Activated naive CD4-positive, alpha-beta T cell treated with anti-CD3 and anti-CD28 coated beads, Interleukin-2, amount 50 U/mL, for 72 hours (primary cell): ENCODE results near the gene TRIM54. TPM values are rescaled to one million over a fixed set of nuclear protein-coding genes. Genes with fewer than 3 reads are reported as not detected.
A peak's percentile ranks its signal among the peaks of the same experiment; 100 is the strongest.
"Not testable (repeated sequence)": the region's sequence is repeated elsewhere in the genome, so short reads cannot be mapped to it uniquely, and the experiment has no call there.

Source experiments
- ATAC-seq, 2 donors: fragments of 150-1000 bp; cut with Tn5 transposase; 2 replicates each; pipeline ENCODE4 v1.10.0; 2021; ENCODE audit warnings: mild to moderate bottlenecking in 2 of 2, moderate library complexity in 2 of 2
- DNase-seq, 2 donors: peaks; one replicate each; pipeline ENCODE4 v3.0.0; 2021 to 2022; ENCODE audit warnings: low spot score in 2 of 2
- H3K27ac Mint-ChIP-seq, 2 donors: one replicate each; pipeline ENCODE4 v1.8.0; 2022; ENCODE audit warnings: mild to moderate bottlenecking in 2 of 2, mixed read lengths in 2 of 2
- H3K36me3 Mint-ChIP-seq, 2 donors: one replicate each; pipeline ENCODE4 v1.8.0; 2022; ENCODE audit warnings: mixed read lengths in 2 of 2
- H3K9me3 Mint-ChIP-seq, 2 donors: one replicate each; pipeline ENCODE4 v1.8.0; 2022; ENCODE audit warnings: mixed read lengths in 2 of 2
- total RNA-seq, 2 donors: library from RNA; stranded (reverse); gene quantifications; one replicate each; pipeline ENCODE4 v1.2.3, GENCODE V29; 2022

TRIM54 gene
- total RNA-seq, 2 donors from 2014 or later, result not detected

GRCh38 chr2:27270670-27271069, 11.6 kb upstream of the TRIM54 start:
- Mint-ChIP-seq H3K9me3 (no peaks in the 10 kb centered on the region), H3K36me3 (no peaks in the 10 kb centered on the region), H3K27ac (no peak overlapping the region)
- ATAC-seq (no peak), DNase-seq (no peak)

DNA sequence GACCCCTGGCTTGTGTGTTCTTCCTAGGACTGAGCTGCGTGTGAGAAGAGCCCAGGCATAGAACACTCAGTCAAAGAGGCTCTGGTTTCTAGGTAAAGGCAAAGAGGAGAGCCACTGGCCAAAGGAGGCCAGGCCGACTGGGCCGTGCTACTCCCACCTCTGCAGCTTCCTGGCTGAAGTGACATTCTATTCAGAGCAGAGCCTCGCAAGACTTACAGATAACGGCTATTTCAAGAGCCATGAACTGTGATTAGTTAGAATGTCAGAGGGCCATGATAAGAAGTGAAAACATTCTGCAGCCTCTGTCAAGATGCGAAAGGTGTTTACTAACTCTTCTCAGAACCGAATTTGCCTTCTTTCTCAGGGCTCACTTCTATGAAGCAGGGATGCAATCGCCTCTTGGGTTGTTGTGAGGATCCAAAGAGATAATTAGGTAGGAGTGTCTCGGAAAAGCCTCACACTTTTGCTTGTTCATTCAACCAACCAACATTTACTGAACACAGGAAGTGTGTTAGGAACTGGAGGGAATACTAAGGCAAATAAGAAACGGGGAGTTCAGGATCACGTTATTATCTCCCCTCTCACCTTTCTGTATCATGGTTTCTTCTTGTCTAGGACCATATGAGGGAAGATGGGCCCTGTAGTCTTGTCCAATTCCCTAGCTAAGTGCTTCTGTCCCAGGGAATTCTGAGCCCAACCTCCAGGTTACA, 10.4 kb upstream of the TRIM54 start:
- ATAC-seq (no peak), DNase-seq (no peak)
- Mint-ChIP-seq H3K36me3 (no peaks in the 10 kb centered on the region), H3K9me3 (no peaks in the 10 kb centered on the region), H3K27ac (no peak overlapping the region)

DNA sequence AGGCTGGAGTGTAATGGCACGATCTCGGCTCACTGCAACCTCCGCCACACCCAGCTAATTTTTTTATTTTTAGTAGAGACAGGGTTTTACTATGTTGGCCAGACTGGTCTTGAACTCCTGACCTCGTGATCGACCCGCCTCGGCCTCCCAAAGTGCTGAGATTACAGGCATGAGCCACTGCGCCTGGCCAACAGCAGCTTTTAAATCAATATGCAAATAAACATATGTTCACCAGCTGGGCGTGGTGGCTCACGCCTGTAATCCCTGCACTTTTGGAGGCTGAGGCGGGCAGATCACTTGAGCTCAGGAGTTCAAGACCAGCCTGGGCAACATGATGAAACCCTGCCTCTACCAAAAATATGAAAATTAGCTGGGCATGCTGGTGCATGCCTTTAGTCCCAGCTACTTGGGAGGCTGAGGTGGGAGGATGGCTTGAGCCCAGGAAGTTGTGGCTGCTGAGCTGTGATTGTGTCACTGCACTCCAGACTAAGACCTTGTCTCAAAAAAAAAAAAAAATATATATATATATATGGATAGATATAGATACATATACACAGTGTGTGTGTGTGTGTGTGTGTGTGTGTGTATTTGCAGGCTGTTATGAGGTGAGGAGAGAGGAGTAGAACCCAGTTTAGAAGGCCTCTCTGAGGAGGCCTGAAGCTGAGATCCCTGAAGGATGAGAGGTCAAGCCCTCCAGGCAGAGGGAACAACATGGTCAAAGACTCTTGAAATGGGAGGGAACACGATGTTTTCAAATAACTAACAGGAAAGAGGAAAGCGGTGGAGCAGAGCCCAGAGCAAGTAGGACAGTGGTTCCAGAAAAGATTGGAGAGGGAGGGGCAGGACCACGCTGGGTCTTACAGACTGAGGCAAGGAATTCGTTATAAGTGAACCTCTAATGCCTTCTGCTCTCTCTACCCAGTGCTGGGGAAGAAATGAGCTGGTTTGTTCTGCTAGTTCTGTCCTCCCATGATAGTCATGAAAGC, 9.4 kb upstream of the TRIM54 start:
- ATAC-seq, result peak in 1 of 2 donors; percentile 31
- H3K9me3 Mint-ChIP-seq, H3K27ac Mint-ChIP-seq, H3K36me3 Mint-ChIP-seq, DNase-seq: not testable (repeated sequence)

GRCh38 chr2:27275211-27276150, 6.7 kb upstream of the TRIM54 start, which contains the start of gene DNAJC5G:
Gene DNAJC5G (plus strand): TSS chr2:27275433. CDS start chr2:27276729, 1,296 bp downstream.
- no peaks in the 10 kb centered on the region for H3K36me3 Mint-ChIP-seq

GRCh38 chr2:27278010-27278409, 4.2 kb upstream of the TRIM54 start:
- Mint-ChIP-seq H3K27ac (no peak overlapping the region), H3K36me3 (no peaks in the 10 kb centered on the region), H3K9me3 (no peaks in the 10 kb centered on the region)
- no peak for ATAC-seq
- DNase-seq, result no peak

More at GRCh38 chr2:27275211-27276150, 6.7 kb upstream of the TRIM54 start, which contains the start of gene DNAJC5G:
- no peak for ATAC-seq
- DNase-seq, result no peak
- H3K27ac Mint-ChIP-seq, result no peak within 1 kb of the TSS
- H3K9me3 Mint-ChIP-seq, result no peaks in the 10 kb centered on the region

GRCh38 chr2:27280826-27281225, 1.4 kb upstream of the TRIM54 start:
- ATAC-seq (no peak), DNase-seq (no peak)
- H3K36me3 Mint-ChIP-seq, result no peaks in the 10 kb centered on the region
- H3K9me3 Mint-ChIP-seq, result no peaks in the 10 kb centered on the region
- H3K27ac Mint-ChIP-seq, result no peak overlapping the region

DNA sequence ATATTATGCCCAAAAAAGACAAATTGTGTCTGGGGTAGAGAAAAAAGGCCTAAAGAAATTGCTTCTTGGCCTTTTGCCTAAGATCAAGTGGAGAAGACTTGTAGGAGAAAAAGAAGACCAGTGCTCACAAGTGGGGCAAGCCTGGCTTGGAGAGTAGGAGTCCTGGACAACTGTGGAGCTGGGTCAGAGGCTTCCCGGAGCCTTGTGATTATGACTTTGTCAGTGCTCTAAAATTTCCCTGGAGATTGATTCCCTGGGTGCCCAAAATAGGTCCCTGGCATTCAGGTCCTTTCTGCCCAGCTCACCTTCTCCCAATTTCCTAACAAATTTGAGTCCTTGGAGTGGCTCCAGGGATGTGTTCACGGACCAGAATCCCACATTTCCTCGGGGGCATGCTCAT, 787 bp upstream of the TRIM54 start:
- Mint-ChIP-seq H3K9me3 (no peaks in the 10 kb centered on the region), H3K27ac (no peak overlapping the region), H3K36me3 (no peaks in the 10 kb centered on the region)
- DNase-seq, result no peak
- ATAC-seq, result no peak

GRCh38 chr2:27282892-27283291, 663 bp downstream of the TRIM54 start:
- DNase-seq, result no peak
- H3K36me3 Mint-ChIP-seq, result no peaks in the 10 kb centered on the region
- no peaks in the 10 kb centered on the region for H3K9me3 Mint-ChIP-seq

DNA sequence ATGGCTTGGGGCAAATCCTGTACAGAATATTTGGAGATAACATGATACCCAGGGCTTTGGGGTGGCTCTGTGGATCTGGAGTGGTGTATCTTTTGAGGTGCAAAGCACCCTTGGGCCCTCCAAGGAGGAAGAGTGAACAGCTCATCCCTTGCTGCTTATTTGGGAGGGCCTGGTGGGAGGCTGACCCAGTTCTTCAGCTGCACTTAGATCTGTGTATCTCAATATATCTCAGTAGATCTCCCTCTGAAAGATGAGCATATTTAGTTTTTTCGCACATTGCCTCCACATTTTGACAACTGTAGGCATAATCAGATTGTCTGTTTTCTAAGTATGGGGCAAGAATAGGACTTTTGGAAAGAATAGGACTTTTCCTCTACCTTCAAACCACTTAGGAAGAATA, 2.8 kb downstream of the TRIM54 start:
- no peak for ATAC-seq
- Mint-ChIP-seq H3K27ac (no peak overlapping the region), H3K36me3 (no peaks in the 10 kb centered on the region), H3K9me3 (no peaks in the 10 kb centered on the region)
- no peak for DNase-seq

More at GRCh38 chr2:27282892-27283291, 663 bp downstream of the TRIM54 start:
- ATAC-seq, result no peak
- H3K27ac Mint-ChIP-seq, result no peak overlapping the region

GRCh38 chr2:27285481-27285880, 3.3 kb downstream of the TRIM54 start:
- Mint-ChIP-seq H3K9me3 (no peaks in the 10 kb centered on the region), H3K27ac (no peak overlapping the region), H3K36me3 (no peaks in the 10 kb centered on the region)
- DNase-seq (no peak), ATAC-seq (no peak)

DNA sequence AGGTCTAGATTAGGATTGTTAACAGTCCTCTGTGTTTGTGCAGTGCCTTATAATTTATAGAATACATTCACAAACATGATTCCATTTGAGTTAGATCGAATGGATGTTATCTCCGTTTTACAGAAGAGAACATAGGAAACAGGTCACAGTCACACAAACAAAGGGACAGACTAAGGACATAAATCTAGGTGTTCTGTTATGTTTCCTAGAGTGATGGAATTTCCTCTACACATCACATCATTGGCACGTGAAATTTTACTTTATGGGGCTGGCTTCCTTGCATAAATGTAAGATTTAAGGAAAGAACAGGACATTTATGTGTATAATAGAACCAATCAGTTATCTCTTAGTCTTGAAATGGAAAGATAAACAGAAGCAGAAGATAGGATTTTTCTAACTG, 6.4 kb downstream of the TRIM54 start:
- ATAC-seq (no peak), DNase-seq (no peak)
- Mint-ChIP-seq H3K36me3 (no peaks in the 10 kb centered on the region), H3K27ac (no peak overlapping the region), H3K9me3 (no peaks in the 10 kb centered on the region)

GRCh38 chr2:27290549-27290948, 8.3 kb downstream of the TRIM54 start:
- ATAC-seq (no peak), DNase-seq (no peak)
- no peaks in the 10 kb centered on the region for H3K9me3 Mint-ChIP-seq
- no peaks in the 10 kb centered on the region for H3K36me3 Mint-ChIP-seq
- no peak overlapping the region for H3K27ac Mint-ChIP-seq

GRCh38 chr2:27291865-27292264, 9.6 kb downstream of the TRIM54 start:
- no peaks in the 10 kb centered on the region for H3K9me3 Mint-ChIP-seq
- H3K27ac Mint-ChIP-seq, result no peak overlapping the region
- ATAC-seq, result no peak
- no peak for DNase-seq
- no peaks in the 10 kb centered on the region for H3K36me3 Mint-ChIP-seq

DNA sequence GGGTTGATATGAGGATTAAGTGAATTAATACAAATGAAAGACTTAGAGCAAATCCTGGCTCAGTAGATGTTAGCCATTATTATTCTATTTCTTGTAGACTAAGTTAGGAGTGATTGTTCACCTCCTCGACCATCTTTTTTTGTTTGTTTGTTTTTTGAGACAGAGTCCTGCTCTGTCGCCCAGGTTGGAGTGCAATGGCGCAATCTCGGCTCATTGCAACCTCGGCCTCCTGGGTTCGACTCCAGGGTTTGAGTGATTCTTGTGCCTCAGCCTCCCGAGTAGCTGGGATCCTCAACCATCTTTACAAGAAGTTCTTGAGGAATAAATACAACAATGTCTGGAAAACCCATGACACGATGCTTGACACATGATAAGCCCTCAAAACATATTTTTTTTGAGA, 12.7 kb downstream of the TRIM54 start:
- no peaks in the 10 kb centered on the region for H3K9me3 Mint-ChIP-seq
- ATAC-seq (no peak), DNase-seq (no peak)
- no peaks in the 10 kb centered on the region for H3K36me3 Mint-ChIP-seq
- no peak overlapping the region for H3K27ac Mint-ChIP-seq

DNA sequence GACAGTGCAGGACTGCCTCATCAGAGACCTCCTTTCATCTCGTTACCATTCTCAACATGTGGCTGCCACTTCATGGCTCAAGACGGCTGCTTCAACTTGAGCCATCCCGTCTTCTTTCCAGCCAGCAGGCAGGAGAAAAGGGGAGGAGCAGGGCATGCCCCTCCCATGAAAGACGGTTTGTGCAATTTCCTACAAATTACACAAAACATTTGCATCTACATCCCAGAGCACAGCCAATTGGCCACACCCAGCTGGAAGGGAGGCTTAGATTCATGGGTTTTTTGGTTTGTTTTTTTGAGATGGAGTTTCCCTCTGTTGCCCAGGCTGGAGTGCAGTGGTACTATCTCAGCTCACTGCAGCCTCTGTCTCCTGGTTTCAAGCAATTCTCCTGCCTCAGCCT, 14.3 kb downstream of the TRIM54 start:
- DNase-seq, result no peak
- ATAC-seq, result no peak
- no peak overlapping the region for H3K27ac Mint-ChIP-seq
- no peaks in the 10 kb centered on the region for H3K9me3 Mint-ChIP-seq
- no peaks in the 10 kb centered on the region for H3K36me3 Mint-ChIP-seq

DNA sequence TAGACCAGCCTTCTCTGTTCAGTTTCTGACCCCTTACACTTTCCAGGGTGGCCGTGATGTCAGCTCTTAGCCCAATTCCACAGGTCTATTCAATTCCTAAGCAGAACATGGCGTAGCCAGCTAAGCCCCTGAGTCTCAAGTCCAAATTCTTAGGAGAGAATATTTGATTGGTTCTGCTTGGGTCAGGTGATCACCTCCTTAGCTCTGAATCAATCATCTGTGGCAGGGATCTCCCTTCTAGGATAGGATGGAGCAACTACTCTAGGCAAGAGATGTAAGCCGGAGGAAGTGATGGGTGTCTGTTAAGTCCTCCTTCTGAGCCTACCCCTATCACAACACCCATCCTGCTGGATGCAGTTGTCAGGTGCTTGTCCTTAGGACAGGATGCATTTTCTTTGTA, 15.0 kb downstream of the TRIM54 start:
- Mint-ChIP-seq H3K9me3 (no peaks in the 10 kb centered on the region), H3K36me3 (no peaks in the 10 kb centered on the region), H3K27ac (no peak overlapping the region)
- ATAC-seq (no peak), DNase-seq (no peak)
